GM10847 (cell line): ENCODE results near the gene BRME1.

Experiments
- POLR2A ChIP-seq: IDR thresholded peaks from 2 replicates; pipeline ENCODE4 v1.6.1; 2011; ENCODE audit not compliant: insufficient read length; ENCODE audit errors: extremely low read depth

The BRME1 gene

DNA sequence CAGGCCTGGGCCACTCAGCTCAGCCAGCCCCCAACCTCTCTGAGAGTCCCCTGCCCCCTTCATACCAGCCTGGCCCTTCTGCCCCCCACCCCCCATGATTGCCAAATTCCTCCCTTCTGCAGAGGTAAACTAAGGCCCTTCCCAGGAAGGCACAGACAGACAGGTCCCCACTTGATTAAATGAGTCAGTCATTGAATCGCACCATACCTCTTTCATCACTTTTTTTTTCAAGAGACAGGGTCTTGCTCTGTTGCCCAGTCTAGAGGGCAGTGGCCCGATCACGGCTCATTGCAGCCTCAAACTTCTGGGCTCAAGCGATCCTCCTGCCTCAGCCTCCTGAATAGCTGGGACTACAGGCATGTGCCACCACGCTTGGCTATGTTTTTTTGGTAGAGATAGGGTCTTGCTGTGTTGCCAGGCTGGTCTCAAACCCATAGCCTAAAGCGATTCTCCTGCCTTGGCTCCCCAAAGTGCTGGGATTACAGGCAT is 26.3 kb upstream of the BRME1 start:
- no peak for TF ChIP-seq POLR2A

DNA sequence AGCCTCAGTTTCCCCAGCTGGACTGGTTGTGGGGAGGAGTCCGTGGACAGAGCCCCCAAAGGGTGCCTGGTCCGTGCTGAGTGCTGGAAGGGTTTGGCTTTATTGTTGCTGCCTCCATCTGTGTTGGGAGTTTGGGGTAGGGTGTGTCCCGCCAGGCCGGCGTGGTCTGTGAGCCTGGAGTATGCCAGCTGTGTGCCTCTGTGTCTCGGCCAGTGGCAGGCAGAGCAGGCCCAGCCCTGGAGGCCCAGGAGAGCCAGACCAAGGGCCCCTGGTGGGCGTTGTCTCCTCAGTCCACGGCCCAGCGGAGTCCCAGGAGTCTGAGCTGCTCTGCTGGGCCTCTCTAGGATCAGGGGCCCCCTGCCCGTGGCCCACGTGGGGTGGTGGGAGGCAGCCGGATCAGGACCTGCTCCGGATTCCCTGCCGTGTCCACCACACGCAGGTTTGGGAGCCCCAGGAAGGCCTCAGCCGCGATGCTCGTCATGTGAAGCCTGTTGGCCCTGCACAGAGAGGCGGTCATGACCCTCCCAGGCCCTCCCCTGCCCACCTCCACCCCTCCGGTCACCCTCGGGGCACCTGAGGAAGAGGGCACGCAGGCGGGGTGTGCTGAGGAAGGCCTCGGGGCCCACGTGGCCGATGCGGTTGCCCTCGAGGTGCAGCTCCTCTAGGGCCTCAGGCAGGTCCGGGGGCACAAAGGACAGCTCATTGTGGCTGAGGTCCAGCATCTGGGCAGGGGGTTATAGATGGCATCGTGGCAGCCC is 25.7 kb upstream of the BRME1 start:
- TF ChIP-seq POLR2A: no peak

DNA sequence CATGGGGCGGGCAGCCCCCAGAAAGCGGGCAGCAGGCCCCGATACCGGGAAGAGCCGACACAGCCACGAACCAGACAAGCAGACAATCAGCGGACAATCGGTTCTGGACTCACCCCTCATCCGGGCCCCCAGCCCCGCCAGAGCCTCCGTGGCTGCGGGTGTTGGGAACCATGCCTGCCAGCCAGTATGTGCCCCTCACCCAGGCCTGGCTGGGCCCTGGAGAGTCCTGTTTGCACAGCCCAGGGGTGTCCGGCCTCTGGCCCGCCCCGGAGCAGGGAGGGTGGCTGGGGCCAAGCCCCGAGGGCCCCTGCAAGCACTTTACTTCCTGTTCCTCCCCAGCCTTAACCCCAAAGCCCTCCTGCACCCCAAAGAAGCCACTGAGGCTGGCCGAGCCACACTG is 24.5 kb upstream of the BRME1 start:
- no peak for TF ChIP-seq POLR2A

DNA sequence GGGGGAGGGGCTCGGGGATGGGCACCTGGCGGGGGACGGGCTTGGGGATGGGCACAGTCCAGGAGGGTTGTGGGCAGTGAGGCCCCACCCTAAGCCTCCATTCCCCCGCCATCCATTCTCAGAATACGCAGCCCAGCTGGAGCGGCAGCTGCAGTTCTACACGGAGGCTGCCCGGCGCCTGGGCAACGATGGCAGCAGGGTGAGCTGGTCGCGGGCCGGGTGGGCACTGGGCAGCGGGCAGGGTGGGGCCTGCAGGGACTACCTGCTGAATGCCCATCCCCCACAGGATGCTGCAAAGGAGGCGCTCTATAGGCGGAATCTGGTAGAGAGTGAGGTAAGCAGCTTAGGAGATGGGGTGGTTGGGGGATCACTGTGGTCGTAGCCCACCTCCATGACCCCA is 24.0 kb upstream of the BRME1 start:
- no peak for TF ChIP-seq POLR2A

DNA sequence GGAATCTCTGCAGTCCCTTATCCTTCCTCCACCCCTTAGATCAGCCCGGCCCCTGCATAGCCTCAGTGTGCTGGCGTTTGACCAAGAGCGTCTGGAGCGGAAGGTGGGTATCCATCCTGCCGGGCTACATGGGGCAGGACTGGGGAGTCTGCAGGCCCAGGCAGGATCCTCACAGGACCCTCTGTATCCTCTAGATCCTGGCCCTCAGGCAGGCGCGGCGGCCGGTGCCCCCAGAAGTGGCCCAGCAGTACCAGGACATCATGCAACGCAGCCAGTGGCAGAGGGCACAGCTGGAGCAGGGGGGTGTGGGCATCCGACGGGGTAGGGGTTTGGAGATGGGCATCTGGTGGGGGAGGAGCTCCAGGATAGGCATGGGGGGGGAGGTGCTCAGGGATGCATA is 23.4 kb upstream of the BRME1 start:
- TF ChIP-seq POLR2A: no peak

DNA sequence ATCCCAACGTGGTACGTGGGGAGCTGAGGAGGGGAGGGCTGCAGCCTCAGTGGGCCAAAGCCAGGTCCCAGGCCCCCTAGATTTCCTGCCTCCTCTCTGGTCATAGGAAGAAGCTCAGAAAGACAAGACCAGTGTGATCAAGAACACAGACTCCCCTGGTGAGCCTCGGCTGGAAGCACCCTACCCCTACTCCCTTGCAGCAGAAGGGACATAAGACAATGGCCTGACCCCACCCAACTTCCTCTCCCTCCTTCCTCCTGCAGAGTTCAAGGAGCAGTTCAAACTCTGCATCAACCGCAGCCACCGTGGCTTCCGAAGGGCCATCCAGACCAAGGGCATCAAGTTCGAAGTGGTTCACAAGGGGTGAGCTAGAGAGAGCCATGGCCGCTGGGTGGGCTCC is 20.8 kb upstream of the BRME1 start:
- TF ChIP-seq POLR2A: no peak

DNA sequence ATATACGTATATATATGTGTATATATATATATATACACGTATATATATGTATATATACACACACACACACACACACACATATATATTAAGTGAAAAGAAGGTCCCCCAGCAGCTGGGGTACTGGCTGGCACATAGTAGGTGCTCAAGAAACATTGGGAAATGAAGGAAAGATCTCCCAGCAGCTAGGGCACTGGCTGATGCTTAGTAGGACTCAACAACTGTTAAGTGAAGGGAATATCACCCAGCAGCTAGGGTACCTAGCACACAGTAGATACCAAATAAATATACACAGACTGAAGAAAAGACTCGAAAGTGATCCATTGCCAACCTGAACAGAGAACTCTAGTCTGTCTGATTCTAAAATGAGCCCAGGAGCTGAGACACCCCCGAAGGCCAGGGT is 20.1 kb upstream of the BRME1 start:
- TF ChIP-seq POLR2A: no peak

DNA sequence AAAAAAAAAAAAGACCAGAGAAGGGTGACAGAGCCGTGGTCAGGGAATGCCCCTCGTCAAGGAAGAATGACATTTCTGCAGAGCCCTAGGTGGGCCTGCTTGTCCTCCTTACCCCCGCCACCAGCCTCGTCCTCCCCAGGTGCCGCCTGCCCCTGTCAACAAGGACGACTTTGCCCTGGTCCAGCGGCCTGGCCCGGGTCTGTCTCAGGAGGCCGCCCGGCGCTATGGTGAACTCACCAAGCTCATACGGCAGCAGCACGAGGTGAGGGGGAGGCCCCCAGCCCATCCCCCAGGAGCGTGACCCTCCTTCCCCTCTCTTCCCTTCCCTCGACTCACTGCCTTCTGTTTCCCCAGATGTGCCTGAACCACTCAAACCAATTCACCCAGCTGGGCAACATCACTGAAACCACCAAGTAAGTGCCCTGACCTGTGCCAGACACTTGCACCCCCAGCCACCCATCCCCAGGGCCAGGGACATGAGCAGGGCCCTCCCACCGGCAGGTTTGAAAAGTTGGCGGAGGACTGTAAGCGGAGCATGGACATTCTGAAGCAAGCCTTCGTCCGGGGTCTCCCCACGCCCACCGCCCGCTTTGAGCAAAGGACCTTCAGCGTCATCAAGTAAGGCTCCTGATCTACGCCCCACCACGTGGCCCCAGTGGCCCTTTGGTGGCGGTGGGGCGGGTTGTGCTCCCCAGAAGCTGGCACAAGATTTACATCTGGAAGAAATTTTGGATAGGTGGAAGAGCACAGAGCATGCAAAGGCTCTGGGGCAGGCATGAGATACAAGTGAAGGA is 17.5 kb upstream of the BRME1 start:
- TF ChIP-seq POLR2A: no peak

DNA sequence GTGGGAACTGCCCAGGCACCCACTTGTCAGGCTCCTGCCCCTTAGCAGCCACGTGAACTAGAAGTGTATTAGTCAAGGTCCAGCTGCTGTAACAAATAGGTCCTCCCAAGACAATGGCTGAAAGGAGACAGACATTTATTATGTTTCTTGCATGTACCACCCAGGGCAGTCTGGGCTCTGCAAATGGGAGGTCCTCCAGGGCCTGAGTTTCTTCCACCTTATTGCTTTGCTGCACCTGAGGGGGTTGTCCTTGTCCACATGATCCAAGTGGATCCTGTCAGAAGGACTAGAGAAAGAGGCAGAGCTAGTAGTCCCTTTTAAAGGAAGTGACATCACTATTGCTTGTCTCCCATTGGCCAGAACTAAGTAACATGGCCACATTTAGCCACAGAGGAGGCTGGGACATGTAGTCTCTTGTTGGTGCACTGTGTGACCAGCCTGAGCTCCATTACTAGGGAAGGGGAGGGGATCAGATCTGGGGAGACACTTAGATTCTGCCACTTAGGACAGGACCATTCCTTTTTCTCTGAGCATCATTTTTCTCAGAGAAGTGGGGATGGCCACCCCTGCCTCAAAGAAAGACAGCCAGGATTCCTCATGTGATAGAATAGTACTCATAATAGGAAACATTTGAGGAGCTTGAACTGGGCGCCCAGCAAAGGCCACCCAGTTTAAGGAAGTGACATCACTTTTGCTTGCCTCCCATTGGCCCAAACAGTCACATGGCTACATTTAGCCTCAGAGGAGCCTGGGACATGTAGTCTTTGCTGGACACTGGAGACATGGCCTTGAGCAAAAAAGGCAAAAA is 15.2 kb upstream of the BRME1 start:
- no peak for TF ChIP-seq POLR2A

DNA sequence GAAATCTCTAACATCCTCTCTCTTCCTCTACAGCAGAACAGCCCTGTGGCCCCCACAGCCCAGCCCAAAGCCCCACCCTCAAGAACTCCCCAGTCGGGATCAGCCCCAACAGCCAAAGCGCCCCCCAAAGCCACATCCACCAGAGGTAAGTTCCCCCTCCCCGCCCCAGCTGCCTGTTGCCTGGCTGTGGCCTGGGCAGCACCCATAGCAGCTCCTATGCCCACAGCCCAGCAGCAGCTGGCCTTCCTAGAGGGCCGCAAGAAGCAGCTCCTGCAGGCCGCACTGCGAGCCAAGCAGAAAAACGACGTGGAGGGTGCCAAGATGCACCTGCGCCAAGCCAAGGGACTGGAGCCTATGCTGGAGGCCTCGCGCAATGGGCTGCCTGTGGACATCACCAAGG is 14.6 kb upstream of the BRME1 start:
- TF ChIP-seq POLR2A: no peak

DNA sequence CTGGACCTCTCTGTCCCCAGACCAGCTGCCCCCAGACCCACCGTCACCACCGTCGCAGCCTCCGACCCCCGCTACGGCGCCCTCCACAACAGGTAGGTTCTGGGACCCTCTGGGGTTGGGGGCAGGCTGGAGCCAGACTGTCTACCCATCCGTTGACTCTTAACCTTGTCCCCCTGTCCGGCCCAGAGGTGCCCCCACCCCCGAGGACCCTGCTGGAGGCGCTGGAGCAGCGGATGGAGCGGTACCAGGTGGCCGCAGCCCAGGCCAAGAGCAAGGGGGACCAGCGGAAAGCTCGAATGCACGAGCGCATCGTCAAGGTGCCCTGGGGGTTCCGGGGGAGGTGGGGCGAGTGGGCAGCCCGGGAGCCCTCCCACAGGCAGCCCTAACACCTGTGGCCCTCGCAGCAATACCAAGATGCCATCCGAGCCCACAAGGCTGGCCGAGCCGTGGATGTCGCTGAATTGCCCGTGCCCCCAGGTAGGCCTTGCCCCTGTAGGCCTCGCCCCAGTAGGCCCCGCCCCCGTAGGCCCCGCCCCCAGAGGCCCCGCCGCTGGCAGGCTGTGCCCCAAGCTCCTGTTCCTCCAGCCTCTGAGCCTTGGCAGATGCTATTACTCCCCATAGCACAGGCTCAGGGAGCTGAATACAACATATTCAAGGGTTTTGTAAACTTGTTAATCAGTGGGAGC is 13.0 kb upstream of the BRME1 start:
- TF ChIP-seq POLR2A: no peak

DNA sequence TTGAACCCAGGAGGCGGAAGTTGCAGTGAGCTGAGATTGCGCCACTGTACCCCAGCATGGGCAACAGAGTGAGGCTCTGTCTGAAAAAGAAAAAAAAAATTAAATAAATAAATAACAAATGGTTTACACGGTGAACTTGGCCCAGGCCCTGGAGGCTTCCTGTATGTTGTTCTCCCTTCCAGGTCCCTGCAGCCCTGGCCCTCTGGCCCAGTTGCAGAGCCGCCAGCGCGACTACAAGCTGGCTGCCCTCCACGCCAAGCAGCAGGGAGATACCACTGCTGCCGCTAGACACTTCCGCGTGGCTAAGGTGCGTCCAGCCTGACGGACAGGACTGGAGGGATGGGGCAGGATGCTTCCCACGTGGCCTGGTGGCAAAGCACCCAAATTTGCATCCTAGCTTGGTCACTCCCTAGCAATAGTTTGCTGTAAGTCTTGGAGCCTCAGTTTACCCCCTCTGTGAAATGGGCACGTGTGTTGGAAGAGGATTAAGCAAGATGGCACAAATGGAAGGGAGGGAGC is 12.0 kb upstream of the BRME1 start:
- no peak for TF ChIP-seq POLR2A

DNA sequence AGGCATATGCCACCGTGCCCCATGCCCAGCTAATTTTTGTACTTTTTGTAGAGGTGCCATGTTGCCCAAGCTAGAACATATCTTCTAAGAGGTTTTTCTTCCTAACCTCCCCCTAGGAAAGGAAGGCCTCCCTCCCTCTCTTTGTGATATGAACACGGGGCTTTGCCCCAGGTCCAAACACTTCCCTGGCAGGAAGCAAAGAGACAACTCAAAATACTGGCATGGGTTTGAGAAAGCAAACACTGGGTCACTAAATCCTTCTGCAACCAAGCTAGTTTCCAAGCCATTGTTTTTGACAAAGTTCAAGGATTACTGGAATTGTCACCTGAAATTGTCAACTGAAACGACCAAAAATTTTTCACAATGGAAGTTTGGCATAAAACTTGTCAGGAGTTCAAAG is 8.9 kb upstream of the BRME1 start:
- no peak for TF ChIP-seq POLR2A

DNA sequence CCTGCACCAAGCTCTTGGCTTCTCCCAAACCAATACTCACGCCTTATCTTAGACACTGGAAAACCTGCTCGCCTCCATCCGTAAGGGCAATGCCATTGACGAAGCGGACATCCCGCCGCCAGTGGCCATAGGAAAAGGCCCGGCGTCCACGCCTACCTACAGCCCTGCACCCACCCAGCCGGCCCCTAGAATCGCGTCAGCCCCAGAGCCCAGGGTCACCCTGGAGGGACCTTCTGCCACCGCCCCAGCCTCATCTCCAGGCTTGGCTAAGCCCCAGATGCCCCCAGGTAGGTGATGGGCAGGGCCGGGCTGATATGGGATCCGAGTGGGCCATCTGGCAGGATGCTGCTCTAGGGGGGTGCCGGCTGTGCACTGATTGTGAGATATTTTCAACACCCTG is 7.4 kb upstream of the BRME1 start:
- TF ChIP-seq POLR2A: no peak

DNA sequence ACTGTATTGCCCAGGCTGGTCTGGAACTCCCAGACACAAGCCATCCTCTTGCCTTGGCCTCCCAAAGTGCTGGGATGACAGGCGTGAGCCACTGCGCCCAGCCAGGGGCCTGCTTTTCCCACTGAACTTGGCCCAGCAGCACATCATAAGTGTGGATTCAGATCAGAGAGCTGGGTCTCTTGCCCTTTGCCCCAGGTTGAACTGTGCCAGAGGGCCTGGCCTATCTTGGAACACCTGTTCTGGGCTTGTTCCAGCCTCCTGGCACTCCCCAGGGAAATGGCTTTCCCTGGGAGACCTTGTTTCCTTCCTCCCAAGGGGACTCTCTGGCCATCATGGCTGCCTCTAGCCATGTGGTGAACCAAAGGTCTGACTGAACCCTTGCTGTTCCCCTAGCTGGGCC is 3.5 kb upstream of the BRME1 start:
- TF ChIP-seq POLR2A: no peak
